22Rv1 (cell line): ENCODE data around the gene IPP.

ENCODE experiments used
- ZFX ChIP-seq: fragments of 450-650 bp; IDR thresholded peaks from 2 replicates; pipeline ENCODE4 v1.6.1; 2017; ENCODE audit warnings: antibody characterized with exemption, borderline replicate concordance
- TF ChIP-seq, protein P1 (sequence below): fragments of 450-650 bp; IDR thresholded peaks from 2 replicates; pipeline ENCODE4 v1.5.1; 2017; ENCODE audit warnings: mild to moderate bottlenecking

DNA sequence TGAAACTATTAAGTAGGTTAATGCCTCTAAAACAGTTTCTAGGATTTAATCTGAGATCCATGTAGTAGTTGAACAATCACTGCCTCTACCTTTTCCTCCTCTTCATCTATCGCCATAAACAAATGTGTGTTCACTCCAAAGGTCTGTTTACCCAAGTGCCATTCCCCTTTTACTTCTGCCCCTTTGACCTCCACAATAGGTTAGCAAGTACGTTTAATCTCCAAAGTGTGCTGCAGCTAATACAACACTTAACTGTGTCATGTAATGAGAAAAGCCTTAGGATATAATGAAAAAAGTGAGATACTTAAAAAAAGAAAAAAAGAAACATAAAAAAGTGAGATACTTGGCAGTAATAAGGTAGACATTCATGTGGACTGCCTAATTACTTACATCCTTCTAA is 92.3 kb downstream of the IPP start:
- TF ChIP-seq, protein P1, sequence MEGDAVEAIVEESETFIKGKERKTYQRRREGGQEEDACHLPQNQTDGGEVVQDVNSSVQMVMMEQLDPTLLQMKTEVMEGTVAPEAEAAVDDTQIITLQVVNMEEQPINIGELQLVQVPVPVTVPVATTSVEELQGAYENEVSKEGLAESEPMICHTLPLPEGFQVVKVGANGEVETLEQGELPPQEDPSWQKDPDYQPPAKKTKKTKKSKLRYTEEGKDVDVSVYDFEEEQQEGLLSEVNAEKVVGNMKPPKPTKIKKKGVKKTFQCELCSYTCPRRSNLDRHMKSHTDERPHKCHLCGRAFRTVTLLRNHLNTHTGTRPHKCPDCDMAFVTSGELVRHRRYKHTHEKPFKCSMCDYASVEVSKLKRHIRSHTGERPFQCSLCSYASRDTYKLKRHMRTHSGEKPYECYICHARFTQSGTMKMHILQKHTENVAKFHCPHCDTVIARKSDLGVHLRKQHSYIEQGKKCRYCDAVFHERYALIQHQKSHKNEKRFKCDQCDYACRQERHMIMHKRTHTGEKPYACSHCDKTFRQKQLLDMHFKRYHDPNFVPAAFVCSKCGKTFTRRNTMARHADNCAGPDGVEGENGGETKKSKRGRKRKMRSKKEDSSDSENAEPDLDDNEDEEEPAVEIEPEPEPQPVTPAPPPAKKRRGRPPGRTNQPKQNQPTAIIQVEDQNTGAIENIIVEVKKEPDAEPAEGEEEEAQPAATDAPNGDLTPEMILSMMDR, result no peak
- no peak for TF ChIP-seq ZFX
